DOHH2 (cell line): ENCODE results near the gene ITPR2.

Experiments
- EZH2phosphoT487 ChIP-seq: fragments of 200-600 bp; sonication (generic); IDR thresholded peaks from 2 replicates; pipeline ENCODE4 v1.6.1; 2017; ENCODE audit warnings: borderline replicate concordance, mild to moderate bottlenecking, antibody characterized with exemption, low read length, moderate library complexity, mixed read lengths
- TF ChIP-seq, protein P1 (sequence below): fragments of 200-600 bp; sonication (generic); IDR thresholded peaks from one replicate; pipeline ENCODE4 v1.5.1; 2014; ENCODE audit warnings: antibody characterized with exemption, mild to moderate bottlenecking, low read depth, low read length; ENCODE audit not compliant: poor library complexity, severe bottlenecking

DNA sequence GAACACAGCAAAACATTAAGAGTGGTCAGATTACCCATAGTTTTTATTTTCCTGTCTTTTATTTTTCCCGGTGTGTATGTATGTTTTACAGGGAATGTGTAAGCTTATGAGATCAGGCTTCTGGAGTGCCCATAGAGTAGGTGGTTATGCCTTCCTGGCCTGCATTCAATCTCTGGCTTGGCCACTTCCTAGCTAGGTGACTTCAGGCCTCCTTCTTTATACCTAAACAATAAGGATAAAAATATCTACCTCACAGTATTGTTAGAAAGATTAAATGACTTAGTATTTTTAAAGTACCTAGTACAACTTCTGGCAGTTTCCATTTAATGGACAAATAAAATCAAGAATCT lies 42.4 kb downstream of the ITPR2 start:
- TF ChIP-seq, protein P1, sequence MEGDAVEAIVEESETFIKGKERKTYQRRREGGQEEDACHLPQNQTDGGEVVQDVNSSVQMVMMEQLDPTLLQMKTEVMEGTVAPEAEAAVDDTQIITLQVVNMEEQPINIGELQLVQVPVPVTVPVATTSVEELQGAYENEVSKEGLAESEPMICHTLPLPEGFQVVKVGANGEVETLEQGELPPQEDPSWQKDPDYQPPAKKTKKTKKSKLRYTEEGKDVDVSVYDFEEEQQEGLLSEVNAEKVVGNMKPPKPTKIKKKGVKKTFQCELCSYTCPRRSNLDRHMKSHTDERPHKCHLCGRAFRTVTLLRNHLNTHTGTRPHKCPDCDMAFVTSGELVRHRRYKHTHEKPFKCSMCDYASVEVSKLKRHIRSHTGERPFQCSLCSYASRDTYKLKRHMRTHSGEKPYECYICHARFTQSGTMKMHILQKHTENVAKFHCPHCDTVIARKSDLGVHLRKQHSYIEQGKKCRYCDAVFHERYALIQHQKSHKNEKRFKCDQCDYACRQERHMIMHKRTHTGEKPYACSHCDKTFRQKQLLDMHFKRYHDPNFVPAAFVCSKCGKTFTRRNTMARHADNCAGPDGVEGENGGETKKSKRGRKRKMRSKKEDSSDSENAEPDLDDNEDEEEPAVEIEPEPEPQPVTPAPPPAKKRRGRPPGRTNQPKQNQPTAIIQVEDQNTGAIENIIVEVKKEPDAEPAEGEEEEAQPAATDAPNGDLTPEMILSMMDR, result no peak
- TF ChIP-seq EZH2phosphoT487, result no peak
